HG02870 (cell line): Measurements from ENCODE around the gene CLDN7.

Experiments
- ATAC-seq: cut with Tn5 transposase; IDR thresholded peaks from one replicate; pipeline ENCODE4 v1.9.1; 2021; ENCODE audit warnings: mild to moderate bottlenecking, moderate library complexity; ENCODE audit not compliant: unreplicated experiment

Gene CLDN7

DNA sequence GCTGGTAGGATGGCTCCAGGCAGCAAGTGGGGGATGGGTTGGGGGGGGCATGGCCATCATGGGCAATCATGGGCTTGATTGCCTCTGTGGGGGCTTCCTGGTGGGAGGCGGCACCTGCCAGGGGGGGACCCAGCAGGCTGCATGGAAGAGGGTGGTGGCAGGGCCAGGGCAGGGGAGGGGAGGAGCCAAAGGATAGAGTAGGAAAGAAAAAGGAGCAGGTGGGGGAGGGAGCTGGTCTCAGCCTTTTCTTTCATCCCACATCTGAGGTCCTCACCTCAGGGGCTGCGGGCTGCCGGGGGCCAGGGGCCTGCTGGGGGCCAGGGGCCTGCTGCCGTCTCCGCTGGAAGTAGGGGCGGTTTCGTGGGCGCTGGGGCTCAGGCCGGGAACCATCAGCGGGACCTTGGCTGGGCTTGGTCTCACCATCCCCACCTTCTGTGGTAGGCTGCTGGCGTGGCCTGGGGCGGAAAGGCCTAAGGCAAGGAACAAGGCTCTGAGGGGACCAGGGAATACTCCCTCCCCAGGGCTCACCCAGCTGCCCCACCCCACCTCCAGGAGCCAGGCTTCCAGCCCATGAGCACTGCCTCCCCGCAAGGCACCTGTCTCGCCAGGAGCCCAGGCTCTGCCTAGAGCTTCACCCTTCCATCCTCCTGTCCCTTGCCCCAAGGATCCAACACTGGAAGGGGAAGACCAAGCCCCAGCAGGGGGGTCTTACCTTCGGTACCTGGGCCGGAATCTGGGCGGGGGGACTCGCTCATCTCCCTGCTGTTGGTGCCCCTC lies 27.2 kb upstream of the CLDN7 start:
- ATAC-seq, result no peak

DNA sequence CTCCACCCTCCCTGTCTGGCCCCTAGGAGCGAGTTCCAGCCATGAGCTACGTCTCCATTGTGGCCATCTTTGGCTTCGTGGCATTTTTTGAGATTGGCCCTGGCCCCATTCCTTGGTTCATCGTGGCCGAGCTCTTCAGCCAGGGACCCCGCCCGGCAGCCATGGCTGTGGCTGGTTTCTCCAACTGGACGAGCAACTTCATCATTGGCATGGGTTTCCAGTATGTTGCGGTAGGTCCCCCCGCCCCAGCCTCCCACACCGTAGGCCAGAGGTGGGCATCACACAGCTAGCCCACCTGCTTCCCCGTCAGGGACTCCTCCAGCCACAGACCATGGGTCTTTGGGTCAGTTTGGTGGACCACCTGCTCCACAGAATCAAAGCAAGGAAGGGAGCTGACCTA lies 23.4 kb upstream of the CLDN7 start:
- no peak for ATAC-seq

DNA sequence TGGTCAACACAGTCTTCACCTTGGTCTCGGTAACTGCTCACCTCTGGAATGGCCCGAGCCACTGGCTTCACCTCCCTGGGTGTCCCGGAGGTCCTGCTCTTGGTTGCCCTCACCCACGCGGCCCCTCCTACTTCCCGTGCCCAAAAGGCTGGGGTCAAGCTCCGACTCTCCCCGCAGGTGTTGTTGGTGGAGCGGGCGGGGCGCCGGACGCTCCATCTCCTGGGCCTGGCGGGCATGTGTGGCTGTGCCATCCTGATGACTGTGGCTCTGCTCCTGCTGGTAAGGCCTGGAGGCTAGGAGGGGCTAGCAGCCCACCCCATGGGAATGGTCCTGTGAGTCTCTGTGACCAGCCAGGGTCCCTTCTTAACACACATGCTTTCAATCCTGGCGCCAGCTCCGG lies 22.6 kb upstream of the CLDN7 start:
- ATAC-seq, result no peak

DNA sequence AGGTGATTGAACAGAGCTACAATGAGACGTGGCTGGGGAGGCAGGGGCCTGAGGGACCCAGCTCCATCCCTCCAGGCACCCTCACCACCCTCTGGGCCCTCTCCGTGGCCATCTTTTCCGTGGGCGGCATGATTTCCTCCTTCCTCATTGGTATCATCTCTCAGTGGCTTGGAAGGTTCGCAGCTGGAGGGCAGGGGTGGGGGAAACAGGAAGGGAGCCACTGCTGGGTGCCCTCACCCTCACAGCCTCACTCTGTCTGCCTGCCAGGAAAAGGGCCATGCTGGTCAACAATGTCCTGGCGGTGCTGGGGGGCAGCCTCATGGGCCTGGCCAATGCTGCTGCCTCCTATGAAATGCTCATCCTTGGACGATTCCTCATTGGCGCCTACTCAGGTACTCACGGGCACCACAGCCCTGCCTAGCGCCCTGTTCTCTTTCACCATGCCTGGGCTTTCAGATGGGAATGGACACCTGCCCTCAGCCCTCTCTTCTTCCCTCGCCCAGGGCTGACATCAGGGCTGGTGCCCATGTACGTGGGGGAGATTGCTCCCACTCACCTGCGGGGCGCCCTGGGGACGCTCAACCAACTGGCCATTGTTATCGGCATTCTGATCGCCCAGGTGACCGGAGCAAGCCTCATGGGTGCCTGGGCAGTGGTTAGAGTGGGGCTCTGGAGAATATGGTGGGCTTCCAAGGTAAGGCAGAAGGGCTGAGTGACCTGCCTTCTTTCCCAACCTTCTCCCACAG lies 21.4 kb upstream of the CLDN7 start:
- ATAC-seq, result no peak

DNA sequence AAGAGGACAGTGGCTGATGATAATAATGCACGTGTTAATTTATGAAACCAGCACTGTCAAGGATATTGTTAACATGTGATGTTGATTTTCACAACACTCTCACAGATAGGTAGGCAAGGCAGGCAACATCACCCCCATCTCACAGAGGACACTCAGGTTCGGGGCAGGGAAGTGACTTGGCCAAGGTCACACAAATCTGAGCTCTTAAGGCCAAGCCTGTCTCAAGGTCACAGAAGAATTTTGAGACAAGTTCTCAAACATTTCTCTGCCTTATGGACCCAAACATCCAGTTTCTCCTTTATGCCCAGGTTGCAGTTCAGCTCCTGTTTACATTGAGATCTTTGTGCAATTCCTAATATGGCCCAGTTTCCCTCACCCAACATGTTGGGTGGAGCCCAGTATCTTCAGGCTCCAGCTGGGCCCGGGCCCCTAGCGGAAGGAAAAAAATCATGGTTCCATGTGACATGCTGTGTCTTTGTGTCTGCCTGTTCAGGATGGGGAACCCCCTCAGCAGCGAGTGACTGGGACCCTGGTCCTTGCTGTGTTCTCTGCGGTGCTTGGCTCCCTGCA lies 20.6 kb upstream of the CLDN7 start:
- ATAC-seq, result no peak

DNA sequence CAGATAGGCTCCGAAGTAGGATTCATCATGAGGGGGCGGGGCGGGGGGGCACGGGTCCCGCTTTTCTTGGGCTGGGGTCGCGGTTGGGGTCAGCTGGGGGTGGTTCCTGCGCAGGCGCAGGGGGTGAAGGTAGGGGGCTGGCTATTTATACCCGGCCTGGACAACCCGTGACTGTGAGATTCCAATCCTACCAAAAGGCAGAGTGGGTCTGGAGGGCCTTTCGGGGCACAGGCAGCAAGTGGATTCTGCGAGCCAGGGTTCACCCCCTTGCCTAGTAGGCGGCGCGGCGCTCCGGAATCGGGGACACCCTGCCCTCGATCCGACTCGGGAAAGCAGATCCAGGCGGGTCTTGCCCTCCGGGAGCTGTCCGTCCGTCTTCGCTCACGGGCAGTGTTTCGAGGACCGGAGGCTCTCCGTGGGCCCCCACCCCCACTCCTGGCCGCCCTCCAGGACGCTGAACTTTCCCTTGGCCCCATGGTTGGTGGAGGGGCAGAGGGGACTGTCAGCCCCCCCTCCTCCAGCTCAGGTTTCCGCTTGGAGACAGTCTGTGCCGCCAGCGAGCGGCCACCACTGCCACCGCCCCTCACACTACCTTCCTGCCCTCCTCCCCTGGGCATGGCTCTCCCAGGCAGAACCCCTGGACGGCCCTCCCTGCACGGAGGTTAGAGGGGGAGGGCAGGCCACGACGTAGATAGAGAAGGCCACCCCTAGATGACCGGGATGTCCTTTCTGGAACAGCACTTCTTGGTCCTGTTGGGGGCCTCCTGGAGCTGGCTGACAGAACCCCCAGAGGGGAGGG lies 19.9 kb upstream of the CLDN7 start:
- no peak for ATAC-seq

DNA sequence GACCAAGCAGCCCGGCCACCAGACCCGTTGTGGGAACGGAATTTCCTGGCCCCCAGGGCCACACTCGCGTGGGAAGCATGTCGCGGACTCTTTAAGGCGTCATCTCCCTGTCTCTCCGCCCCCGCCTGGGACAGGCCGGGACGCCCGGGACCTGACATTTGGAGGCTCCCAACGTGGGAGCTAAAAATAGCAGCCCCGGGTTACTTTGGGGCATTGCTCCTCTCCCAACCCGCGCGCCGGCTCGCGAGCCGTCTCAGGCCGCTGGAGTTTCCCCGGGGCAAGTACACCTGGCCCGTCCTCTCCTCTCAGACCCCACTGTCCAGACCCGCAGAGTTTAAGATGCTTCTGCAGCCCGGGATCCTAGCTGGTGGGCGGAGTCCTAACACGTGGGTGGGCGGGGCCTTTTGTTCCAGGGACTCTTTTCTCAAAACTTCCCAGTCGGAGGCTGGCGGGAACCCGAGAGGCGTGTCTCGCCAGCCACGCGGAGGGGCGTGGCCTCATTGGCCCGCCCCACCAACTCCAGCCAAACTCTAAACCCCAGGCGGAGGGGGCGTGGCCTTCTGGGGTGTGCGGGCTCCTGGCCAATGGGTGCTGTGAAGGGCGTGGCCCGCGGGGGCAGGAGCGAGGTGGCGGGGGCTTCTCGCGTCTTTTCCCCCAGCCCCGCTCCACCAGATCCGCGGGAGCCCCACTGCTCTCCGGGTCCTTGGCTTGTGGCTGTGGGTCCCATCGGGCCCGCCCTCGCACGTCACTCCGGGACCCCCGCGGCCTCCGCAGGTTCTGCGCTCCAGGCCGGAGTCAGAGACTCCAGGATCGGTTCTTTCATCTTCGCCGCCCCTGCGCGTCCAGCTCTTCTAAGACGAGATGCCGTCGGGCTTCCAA lies 19.0 kb upstream of the CLDN7 start, which contains the start of gene SLC2A4:
SLC2A4 (plus strand) TSS at position 645 of the 879 bp plus-strand sequence; CDS start at position 862, 217 bp downstream.
- ATAC-seq, result peak; percentile 77

DNA sequence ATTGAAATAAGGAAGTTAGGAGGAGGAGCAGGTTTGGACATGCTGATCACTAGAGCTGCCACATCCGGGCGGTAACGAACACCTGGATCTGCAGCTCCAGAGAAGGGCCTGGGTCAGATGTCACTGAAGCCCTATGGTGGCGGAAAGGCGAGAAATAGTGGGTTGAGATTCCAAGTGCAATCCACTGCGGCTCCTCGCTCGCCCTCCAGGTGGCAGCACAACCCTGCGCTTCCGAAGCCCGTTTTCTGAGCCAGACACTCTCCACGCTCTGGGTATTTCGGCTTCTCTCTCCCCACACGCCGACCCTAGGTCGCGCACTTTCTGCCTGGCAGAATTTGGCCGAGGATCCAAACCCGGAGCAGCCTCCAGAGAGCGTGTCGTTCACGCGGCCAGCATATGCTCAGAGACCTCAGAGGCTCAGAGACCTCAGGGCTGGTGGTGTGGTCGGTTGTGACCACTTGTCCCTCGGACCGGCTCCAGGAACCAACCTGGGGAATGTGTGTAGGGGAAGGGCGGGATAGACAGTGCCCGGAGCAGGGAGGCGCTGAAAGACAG lies 18.3 kb upstream of the CLDN7 start:
- ATAC-seq, result no peak

DNA sequence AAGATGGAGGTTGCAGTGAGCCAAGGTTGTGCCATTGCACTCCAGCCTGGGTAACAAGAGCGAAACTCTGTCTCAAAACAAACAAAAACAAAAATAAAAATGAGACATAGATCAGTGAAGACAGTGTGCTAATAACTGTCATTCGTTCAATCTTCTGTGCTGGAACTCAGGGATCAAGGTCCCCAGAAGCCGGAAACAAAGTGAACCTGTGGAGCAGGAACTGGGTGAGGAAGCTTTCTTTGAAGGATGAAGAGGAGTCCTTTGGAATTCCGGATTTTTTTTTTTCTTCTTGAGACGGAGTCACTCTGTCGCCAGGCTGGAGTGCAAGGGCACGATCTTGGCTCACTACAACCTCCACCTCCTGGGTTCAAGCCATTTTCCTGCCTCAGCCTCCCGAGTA lies 17.2 kb upstream of the CLDN7 start:
- no peak for ATAC-seq

DNA sequence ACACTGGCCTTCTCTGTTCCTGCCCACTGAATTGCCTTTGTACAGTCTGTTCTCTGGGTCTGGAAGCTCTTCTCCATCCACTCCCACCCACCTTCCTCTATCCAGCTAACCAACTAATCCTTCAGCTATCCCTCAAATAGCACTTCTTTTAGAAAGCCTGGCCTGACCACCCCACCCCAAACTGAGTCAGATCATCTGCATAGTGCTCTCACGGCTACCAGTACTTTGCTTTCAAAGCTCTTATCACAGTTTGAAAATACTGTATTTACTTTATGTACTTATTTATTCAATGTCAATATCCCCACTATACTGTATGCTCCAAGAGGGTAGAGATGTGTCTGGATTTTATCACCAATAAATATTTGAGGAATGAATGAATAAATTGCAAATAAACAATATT lies 4.5 kb upstream of the CLDN7 start:
- ATAC-seq, result no peak

DNA sequence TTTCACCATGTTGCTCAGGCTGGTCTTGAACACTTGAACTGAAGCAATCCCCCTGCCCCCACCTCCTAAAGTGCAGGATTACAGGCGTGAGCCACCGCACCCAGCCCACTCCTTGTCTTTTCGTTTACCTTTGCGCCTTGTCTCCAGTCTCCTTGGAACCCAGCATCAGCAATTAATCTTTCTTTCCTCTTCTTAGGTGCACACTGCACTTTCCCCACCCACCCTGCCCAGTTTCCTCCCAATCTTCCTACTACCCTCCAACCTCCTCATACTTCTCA lies 1.5 kb upstream of the CLDN7 start:
- no peak for ATAC-seq

DNA sequence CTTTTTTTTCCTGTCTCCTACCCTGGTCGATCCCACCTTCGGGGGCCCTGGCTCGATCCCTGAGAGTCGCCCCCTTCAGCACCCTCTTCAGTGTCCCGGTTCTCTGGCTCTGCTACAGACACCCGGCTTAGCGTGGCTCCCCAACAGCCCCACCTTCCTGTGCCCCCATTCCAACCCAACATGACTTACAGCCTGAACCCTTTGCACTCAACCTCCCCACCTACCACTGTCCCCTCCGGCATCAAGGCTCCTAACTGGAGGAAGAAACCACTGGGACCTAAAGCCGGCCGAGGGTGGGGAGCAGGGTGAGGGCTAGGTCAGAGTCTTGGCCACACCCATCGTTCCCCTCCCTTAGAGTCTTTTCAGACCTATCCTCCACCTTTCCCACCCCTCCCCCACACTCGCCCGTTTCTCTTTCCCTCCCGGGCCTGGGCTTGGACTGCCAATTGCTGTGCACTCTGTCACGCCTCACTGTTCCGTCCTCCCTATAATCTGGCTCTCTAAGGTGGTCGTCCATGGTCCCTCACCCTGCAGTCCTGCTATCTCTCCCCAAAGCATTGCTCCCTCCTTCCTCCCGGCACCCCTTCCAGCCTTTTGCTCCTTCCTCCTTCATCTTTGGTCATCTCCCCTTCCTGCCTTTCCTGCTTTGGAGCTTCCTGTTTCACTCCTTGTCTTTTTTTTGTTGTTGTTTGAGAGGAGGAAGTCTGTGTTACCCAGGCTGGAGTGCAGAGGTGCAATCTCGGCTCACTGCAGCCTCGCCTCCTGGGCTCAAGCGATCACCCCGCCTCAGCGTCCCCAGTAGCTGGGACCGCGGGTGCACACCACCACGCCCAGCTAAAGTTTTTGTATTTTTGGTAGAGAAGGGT lies 890 bp upstream of the CLDN7 start:
- ATAC-seq, result no peak

DNA sequence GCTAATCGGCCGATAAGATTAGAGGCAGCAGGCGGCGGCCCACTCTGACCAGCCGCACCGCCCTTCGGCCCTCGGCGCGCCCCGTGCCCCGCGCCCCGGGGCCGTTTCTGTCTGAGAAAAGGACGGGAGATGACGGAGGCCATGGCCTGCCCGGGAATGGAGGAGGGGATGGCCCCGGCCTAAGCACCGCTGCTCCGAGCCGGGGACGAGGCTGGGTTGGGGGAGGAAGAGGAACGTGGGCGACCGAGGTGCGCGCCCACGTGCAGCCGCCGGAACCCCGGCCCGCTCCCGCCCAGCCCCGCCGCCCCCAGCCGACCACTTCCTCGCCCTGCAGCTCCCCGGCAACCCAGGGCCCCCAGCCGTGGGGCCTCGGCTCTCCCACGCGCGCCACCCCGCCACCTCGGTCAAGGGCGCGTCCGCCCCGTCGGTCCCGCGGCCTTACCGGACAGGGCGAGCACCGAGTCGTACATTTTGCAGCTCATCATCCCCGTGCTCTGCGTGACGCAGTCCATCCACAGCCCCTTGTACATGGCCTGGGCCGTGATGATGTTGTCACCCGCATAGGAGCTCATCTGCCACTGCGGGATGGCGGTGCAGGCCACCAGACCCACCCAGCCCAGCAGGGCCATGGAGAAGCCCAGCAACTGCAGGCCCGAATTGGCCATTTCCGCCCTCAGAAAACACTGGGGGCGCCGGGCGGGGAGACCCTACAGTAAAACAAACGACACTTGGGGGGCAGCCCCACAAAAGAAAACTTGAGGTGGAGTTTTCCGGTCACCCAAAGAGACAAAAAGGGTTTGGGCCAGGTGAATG lies 693 bp downstream of the CLDN7 start:
- no peak for ATAC-seq

DNA sequence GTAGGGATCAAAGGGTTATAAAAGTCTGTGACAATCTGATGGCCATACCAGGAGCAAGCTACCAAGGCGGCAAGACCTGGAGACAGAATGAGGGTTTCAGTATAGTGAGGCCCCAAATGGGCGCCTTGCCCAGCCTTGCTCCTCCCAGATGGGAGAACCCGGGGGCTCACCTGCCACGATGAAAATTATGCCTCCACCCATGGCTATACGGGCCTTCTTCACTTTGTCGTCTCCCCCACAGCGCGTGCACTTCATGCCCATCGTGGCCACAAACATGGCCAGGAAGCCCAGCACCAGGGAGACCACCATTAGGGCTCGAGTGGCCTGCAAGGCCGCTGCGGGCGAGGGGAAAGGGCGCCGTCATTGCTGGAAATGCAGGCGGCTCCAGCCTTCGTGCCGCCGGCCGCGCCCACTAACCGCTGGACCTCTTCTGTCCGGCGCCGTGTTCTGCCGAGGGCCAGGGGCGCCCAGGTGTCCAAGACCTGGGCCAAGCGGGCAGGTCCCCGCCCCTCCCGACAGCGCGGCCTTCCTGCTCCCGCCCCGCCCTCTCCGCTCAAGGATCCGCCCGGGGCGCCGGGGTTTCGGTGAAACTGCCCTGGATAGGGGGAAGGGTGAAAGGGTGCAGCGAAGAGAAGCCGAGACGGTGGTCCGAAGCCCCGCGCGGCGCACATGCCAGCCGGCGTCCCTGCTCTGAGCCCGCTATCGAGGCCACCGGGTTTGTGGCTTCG lies 1.5 kb downstream of the CLDN7 start:
- no peak for ATAC-seq

DNA sequence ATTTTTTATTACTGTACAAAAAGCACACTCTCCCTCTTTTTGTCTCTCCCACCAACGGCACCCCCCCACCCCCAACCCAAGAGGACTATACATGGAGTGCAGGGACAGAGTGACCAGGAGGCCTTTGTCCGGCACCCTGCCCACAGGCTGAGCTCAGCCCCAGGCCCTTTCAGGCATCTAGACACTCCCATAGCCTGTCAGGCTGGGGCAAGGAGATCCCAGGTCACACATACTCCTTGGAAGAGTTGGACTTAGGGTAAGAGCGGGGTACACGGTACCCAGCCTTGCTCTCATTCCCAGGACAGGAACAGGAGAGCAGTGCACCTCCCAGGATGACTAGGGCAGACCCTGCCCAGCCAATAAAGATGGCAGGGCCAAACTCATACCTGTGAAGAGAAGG lies 2.1 kb downstream of the CLDN7 start:
- ATAC-seq, result no peak

DNA sequence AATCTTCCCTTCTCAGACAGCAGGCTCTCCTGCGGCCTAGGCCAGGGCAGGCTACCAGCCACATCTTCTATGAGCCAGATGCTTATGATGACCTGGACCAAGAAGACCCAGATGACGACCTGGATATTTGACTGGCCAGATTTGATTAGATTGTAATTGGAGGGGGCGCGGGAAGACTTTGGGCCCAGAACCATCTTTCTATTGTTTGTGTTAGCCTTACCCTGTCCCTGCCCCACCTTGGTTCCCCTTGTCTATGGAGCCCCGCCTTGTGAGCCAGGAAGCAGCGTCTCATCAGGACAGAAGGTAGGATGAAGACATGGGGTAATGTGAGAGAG lies 2.8 kb downstream of the CLDN7 start:
- no peak for ATAC-seq

DNA sequence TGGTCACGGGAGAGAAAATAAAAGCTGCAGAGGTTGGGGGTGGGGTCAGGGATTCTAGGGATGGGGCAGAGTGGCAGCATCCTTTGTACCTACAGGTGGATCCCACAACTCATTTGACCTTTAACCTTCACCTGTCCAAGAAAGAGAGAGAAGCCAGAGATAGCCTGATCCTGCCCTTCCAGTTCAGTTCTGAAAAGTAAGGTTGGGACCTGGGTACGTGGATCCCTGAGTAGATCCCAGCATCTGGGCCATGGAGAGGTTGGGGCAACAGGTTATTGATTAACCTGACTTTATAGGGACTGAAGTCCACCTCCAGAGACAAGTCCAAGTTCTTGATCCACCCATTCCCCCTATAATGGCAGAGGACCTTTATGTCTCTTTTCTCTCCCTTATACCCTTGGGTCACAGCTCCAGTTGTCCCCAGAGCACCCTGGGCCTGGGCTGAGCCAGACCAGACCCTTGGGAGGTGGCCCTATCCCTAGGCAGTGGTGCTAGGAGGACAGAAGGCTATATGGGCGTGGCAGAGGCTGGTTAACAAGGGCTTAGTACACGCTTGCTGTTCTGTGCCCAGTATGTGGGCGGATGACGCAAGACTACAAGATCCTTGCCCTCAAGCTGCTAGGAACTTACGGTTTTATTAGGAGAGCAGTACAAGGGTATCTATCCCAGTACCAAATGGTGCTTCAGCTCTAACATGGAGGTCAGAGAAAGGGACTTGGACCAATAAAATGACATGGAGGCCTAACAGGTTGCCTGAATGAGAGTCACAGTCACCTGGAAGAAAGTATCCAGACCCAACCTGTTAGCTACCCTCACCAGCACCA lies 3.3 kb downstream of the CLDN7 start:
- ATAC-seq, result no peak
